ENCODE data around the gene CCL20. TPM values are rescaled to one million over a fixed set of nuclear protein-coding genes. Genes with fewer than 3 reads are reported as not detected.

CCL20 gene
- total RNA-seq, 4 donors from 2014 or later, result 2.0 to 4.2 TPM; not detected in 2

GRCh38 chr2:227772932-227773331 is 40.7 kb upstream of the CCL20 start:
- Histone ChIP-seq H3K4me1 (no peaks in the 10 kb centered on the region), H3K4me3 (no peak overlapping the region), H3K9me3 (no peaks in the 10 kb centered on the region), H3K27ac (no peak overlapping the region), H3K36me3 (no peaks in the 10 kb centered on the region), H3K27me3 (no peaks in the 10 kb centered on the region)
- DNase-seq (ENCODE audit: low spot score in 2 of 2), result no peak
- no peak for TF ChIP-seq EP300 (IDR thresholded peaks at IDR 0.05)
- no peak for TF ChIP-seq POLR2AphosphoS5 (IDR thresholded peaks at IDR 0.05)
- TF ChIP-seq POLR2A (IDR thresholded peaks at IDR 0.05), result no peak
- WGBS, result 39% methylated on average over 2 of the region's 2 CpGs

DNA sequence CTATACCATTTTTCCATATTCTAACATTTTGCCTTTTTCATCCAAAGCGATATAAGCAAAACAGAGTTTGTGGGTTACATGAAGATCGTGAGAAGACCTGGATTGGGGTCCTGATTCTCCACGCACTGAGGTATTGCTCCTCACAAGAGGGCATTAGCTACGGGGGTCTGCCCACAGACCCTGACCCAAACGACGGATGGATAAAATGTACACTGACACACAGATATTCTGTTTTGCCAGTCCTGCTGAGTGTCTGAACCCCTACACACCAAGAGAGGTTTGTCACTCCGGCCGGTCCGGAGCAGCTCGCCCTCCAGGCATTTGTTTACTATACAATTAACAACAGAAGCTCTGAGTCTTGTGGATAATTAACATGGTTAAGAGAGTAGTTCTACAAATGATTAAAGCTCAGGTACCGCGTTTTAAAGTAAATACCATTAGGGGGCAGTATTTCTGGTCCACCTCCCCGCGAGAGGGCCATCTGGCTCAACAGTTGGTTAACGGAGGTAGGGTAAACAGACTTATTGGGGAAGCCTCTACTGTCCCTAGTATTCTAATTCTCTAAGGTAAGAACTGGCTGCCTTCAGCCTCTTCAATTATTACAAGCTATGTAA is 39.5 kb upstream of the CCL20 start:
- no peak for DNase-seq (ENCODE audit: low spot score in 2 of 2)
- no peaks in the 10 kb centered on the region for H3K9me3 ChIP-seq
- TF ChIP-seq, protein P1, sequence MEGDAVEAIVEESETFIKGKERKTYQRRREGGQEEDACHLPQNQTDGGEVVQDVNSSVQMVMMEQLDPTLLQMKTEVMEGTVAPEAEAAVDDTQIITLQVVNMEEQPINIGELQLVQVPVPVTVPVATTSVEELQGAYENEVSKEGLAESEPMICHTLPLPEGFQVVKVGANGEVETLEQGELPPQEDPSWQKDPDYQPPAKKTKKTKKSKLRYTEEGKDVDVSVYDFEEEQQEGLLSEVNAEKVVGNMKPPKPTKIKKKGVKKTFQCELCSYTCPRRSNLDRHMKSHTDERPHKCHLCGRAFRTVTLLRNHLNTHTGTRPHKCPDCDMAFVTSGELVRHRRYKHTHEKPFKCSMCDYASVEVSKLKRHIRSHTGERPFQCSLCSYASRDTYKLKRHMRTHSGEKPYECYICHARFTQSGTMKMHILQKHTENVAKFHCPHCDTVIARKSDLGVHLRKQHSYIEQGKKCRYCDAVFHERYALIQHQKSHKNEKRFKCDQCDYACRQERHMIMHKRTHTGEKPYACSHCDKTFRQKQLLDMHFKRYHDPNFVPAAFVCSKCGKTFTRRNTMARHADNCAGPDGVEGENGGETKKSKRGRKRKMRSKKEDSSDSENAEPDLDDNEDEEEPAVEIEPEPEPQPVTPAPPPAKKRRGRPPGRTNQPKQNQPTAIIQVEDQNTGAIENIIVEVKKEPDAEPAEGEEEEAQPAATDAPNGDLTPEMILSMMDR (IDR thresholded peaks at IDR 0.05), result no peak
- no peak for TF ChIP-seq EP300 (IDR thresholded peaks at IDR 0.05)
- WGBS, result 70% methylated on average over 15 of the region's 15 CpGs
- H3K36me3 ChIP-seq, result no peaks in the 10 kb centered on the region
- no peak overlapping the region for H3K4me3 ChIP-seq
- H3K27me3 ChIP-seq, result no peaks in the 10 kb centered on the region
- H3K27ac ChIP-seq, result no peak overlapping the region
- H3K4me1 ChIP-seq, result no peaks in the 10 kb centered on the region

GRCh38 chr2:227774895-227775842 is 38.5 kb upstream of the CCL20 start:
- no peak for DNase-seq (ENCODE audit: low spot score in 2 of 2)
- TF ChIP-seq POLR2A (IDR thresholded peaks at IDR 0.05), result no peak
- TF ChIP-seq, protein P1 (IDR thresholded peaks at IDR 0.05), result no peak
- no peaks in the 10 kb centered on the region for H3K9me3 ChIP-seq
- H3K27ac ChIP-seq, result no peak overlapping the region
- 89% methylated on average over 6 of the region's 6 CpGs for WGBS
- no peak overlapping the region for H3K4me3 ChIP-seq
- H3K4me1 ChIP-seq, result no peaks in the 10 kb centered on the region
- no peaks in the 10 kb centered on the region for H3K36me3 ChIP-seq
- no peaks in the 10 kb centered on the region for H3K27me3 ChIP-seq

DNA sequence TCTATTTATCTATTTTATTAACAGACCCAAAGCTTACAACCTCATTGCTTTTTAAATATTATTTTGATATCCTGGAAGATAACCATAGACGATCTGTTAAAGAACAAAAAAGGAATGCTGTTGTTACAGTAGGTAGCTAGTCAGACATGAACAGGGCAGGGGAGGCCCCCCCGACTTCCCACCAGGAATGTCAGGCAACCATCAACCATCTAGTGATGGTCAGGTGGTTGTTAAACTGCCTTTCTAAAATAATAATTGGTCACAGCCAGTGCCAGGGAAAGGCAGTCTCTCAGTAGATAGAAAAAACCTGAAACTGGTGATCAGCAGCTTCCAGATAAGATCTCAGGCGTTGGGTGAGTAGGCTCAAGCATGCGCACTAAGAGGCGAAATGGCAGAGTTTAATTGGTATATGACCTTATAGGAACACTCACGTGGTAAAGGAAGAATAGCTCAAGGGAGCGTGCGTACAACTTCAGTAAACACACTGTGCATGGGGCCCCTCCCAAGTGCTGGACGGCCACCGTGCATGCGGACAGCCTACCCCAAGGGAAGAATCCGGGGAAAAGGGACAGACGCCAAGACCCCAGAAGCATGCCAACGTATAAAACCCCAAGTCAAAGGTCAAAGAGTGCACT is 32.5 kb upstream of the CCL20 start:
- H3K4me1 ChIP-seq, result peaks cover 4% of the 10 kb centered on the region
- no peak for DNase-seq (ENCODE audit: low spot score in 2 of 2)
- TF ChIP-seq POLR2AphosphoS5 (IDR thresholded peaks at IDR 0.05) (no peak), EP300 (IDR thresholded peaks at IDR 0.05) (no peak), POLR2A (IDR thresholded peaks at IDR 0.05) (no peak)
- TF ChIP-seq, protein P1 (IDR thresholded peaks at IDR 0.05), result no peak
- no peaks in the 10 kb centered on the region for H3K9me3 ChIP-seq
- no peak overlapping the region for H3K27ac ChIP-seq
- no peak overlapping the region for H3K4me3 ChIP-seq
- no peaks in the 10 kb centered on the region for H3K27me3 ChIP-seq
- H3K36me3 ChIP-seq, result no peaks in the 10 kb centered on the region
- WGBS, result 50% methylated on average over 14 of the region's 14 CpGs

GRCh38 chr2:227781841-227782240 is 31.8 kb upstream of the CCL20 start:
- H3K9me3 ChIP-seq, result no peaks in the 10 kb centered on the region
- DNase-seq (ENCODE audit: low spot score in 2 of 2), result no peak
- H3K36me3 ChIP-seq, result no peaks in the 10 kb centered on the region
- H3K27me3 ChIP-seq, result no peaks in the 10 kb centered on the region
- WGBS, result 78% methylated on average over 8 of the region's 8 CpGs
- no peak overlapping the region for H3K4me3 ChIP-seq
- H3K27ac ChIP-seq, result no peak overlapping the region
- peaks cover 4% of the 10 kb centered on the region for H3K4me1 ChIP-seq
- TF ChIP-seq POLR2A (IDR thresholded peaks at IDR 0.05) (no peak), POLR2AphosphoS5 (IDR thresholded peaks at IDR 0.05) (no peak), EP300 (IDR thresholded peaks at IDR 0.05) (no peak)
- TF ChIP-seq, protein P1 (IDR thresholded peaks at IDR 0.05), result no peak

Measured in suprapubic skin (tissue), 4 donors.